Vagina (tissue), 2 donors: Measurements from ENCODE around the gene TTC39C.

Source experiments
- CTCF ChIP-seq, 3 experiments: fragments of 450-650 bp in 2 of 3; fragments of 200-600 bp in 1 of 3; sonication (generic) in 1 of 3; IDR thresholded peaks; one replicate each; pipeline ENCODE4 v1.5.1; 2017 to 2019; ENCODE audit warnings: antibody characterized with exemption in 3 of 3, mild to moderate bottlenecking in 2 of 3, moderate library complexity in 2 of 3
- POLR2A ChIP-seq, 2 donors: fragments of 450-650 bp; IDR thresholded peaks; one replicate each; pipeline ENCODE4 v1.6.1; 2017; ENCODE audit warnings: antibody characterized with exemption in 2 of 2, mild to moderate bottlenecking in 2 of 2, moderate library complexity in 2 of 2
- POLR2AphosphoS5 ChIP-seq, 2 donors: sonication (generic); formaldehyde crosslinking; IDR thresholded peaks; one replicate each; pipeline ENCODE4 v1.9.0; 2017; ENCODE audit warnings: antibody characterized with exemption in 2 of 2, mild to moderate bottlenecking in 2 of 2, low read depth in 1 of 2; ENCODE audit not compliant: insufficient read depth in 1 of 2

- TF ChIP-seq CTCF (IDR thresholded peaks at IDR 0.05) (no peak), POLR2AphosphoS5 (IDR thresholded peaks at IDR 0.05; ENCODE audit: insufficient read depth in 1 of 2, low read depth in 1 of 2) (no peak), POLR2A (IDR thresholded peaks at IDR 0.05) (no peak)
Observed at GRCh38 chr18:23983112-23983511, 31.4 kb upstream of the TTC39C start.
